GM21423 (cell line): Measurements from ENCODE around the gene BAHCC1.

ENCODE experiments used
- ATAC-seq: cut with Tn5 transposase; IDR thresholded peaks from one replicate; pipeline ENCODE4 v1.9.1; 2021; ENCODE audit warnings: mild to moderate bottlenecking, moderate library complexity; ENCODE audit not compliant: unreplicated experiment

Gene BAHCC1

GRCh38 chr17:81459224-81459623 is 64.0 kb downstream of the BAHCC1 start:
- no peak for ATAC-seq

- ATAC-seq: no peak
Observed at GRCh38 chr17:81459864-81460263, 64.6 kb downstream of the BAHCC1 start.

- ATAC-seq: no peak
Observed at GRCh38 chr17:81460856-81461460, 65.7 kb downstream of the BAHCC1 start.

- no peak for ATAC-seq
Observed at GRCh38 chr17:81461607-81462500, 66.6 kb downstream of the BAHCC1 start.

- ATAC-seq: no peak
Observed at GRCh38 chr17:81462506-81463125, 67.4 kb downstream of the BAHCC1 start.

- ATAC-seq: no peak
Observed at GRCh38 chr17:81463506-81463905, 68.2 kb downstream of the BAHCC1 start.

- no peak for ATAC-seq
Observed at GRCh38 chr17:81464586-81464985, 69.3 kb downstream of the BAHCC1 start.

GRCh38 chr17:81465910-81466309 is 70.7 kb downstream of the BAHCC1 start:
- no peak for ATAC-seq

- no peak for ATAC-seq
Observed at GRCh38 chr17:81466564-81467472, 71.6 kb downstream of the BAHCC1 start.

- ATAC-seq: no peak
Observed at GRCh38 chr17:81468111-81468769, 73.0 kb downstream of the BAHCC1 start.

- no peak for ATAC-seq
Observed at GRCh38 chr17:81468770-81469121, 73.5 kb downstream of the BAHCC1 start.

GRCh38 chr17:81469266-81469665 is 74.0 kb downstream of the BAHCC1 start:
- ATAC-seq: no peak

- ATAC-seq: no peak
Observed at GRCh38 chr17:81470270-81470943, 75.2 kb downstream of the BAHCC1 start.

GRCh38 chr17:81470944-81471817 is 75.9 kb downstream of the BAHCC1 start:
- ATAC-seq: no peak

- ATAC-seq: no peak
Observed at GRCh38 chr17:81471818-81472456, 76.7 kb downstream of the BAHCC1 start.

- no peak for ATAC-seq
Observed at GRCh38 chr17:81473019-81473418, 77.8 kb downstream of the BAHCC1 start.

- no peak for ATAC-seq
Observed at GRCh38 chr17:81474958-81475357, 79.7 kb downstream of the BAHCC1 start.

- no peak for ATAC-seq
Observed at GRCh38 chr17:81476097-81476496, 80.8 kb downstream of the BAHCC1 start.
